HCT116 (cell line): Measurements from ENCODE around the gene SMAD9.

Source experiments
- CEBPB ChIP-seq: IDR thresholded peaks from 2 replicates; pipeline ENCODE4 v1.6.1; 2012; ENCODE audit warnings: low read depth
- EGR1 ChIP-seq: IDR thresholded peaks from 2 replicates; pipeline ENCODE4 v1.6.1; 2012; ENCODE audit warnings: low read depth
- POLR2A ChIP-seq: IDR thresholded peaks from 2 replicates; pipeline ENCODE4 v1.7.0; 2011; ENCODE audit warnings: borderline replicate concordance; ENCODE audit not compliant: insufficient read depth, insufficient read length; ENCODE audit errors: extremely low read depth
- RAD21 ChIP-seq: IDR thresholded peaks from 2 replicates; pipeline ENCODE4 v1.6.1; 2012; ENCODE audit warnings: low read depth, mild to moderate bottlenecking
- REST ChIP-seq: IDR thresholded peaks from 2 replicates; pipeline ENCODE4 v1.6.1; 2012; ENCODE audit warnings: low read depth
- TF ChIP-seq, protein P1 (sequence below), 3 experiments: fragments of 200-600 bp in 1 of 3; sonication (generic) in 1 of 3; IDR thresholded peaks in 2 of 3; conservative IDR thresholded peaks in 1 of 3; 2 replicates each; pipeline ENCODE4 v1.5.1; 2012 to 2017; ENCODE audit warnings: low read depth in 2 of 3, low read length in 2 of 3, antibody characterized with exemption in 1 of 3, borderline replicate concordance in 1 of 3, control low read depth in 1 of 3, mild to moderate bottlenecking in 1 of 3, mixed read lengths in 1 of 3, mixed run types in 1 of 3, moderate library complexity in 1 of 3; ENCODE audit not compliant: insufficient read depth in 1 of 3

DNA sequence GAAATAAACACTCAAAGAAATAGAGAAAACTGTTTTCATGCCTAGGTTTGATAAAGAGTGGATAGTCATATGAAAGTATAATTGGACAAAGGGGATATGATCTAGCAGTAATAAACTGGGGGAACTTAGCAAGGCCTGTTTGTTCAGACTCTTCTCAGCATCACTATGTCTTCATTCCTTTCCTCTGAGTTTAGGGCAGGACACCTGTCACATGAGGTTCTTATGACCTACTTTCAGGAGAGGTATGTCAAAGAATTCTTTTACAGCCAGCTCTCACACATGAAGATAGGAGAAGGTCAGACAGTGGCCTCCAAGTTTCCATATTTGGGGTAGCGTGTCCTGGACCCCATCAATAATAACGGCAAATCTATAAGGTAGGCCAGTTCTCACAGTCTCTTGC lies 112.4 kb downstream of the SMAD9 start:
- TF ChIP-seq, protein P1, sequence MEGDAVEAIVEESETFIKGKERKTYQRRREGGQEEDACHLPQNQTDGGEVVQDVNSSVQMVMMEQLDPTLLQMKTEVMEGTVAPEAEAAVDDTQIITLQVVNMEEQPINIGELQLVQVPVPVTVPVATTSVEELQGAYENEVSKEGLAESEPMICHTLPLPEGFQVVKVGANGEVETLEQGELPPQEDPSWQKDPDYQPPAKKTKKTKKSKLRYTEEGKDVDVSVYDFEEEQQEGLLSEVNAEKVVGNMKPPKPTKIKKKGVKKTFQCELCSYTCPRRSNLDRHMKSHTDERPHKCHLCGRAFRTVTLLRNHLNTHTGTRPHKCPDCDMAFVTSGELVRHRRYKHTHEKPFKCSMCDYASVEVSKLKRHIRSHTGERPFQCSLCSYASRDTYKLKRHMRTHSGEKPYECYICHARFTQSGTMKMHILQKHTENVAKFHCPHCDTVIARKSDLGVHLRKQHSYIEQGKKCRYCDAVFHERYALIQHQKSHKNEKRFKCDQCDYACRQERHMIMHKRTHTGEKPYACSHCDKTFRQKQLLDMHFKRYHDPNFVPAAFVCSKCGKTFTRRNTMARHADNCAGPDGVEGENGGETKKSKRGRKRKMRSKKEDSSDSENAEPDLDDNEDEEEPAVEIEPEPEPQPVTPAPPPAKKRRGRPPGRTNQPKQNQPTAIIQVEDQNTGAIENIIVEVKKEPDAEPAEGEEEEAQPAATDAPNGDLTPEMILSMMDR (IDR thresholded peaks at IDR 0.05 in 2 of 3, conservative IDR thresholded peaks at IDR 0.05 in 1 of 3; ENCODE audit: borderline replicate concordance in 1 of 3, insufficient read depth in 1 of 3, low read depth in 2 of 3, low read length in 2 of 3), result no peak
- TF ChIP-seq REST (no peak), POLR2A (no peak), RAD21 (no peak), EGR1 (no peak), CEBPB (no peak)
